Measurements from ENCODE around the gene GRPR.

- TF ChIP-seq CTCF (IDR thresholded peaks at IDR 0.05) (no peak), POLR2A (IDR thresholded peaks at IDR 0.05) (no peak)
These were observed 836 bp downstream of the GRPR start for GRCh38 chrX:16124201-16124600.

Data from Peyer's patch (tissue), 4 donors.